ENCODE data around the gene KIF7.
"Not testable (repeated sequence)": the region's sequence is repeated elsewhere in the genome, so short reads cannot be mapped to it uniquely, and the experiment has no call there.

The KIF7 gene

GRCh38 chr15:89623165-89623564, 32.1 kb downstream of the KIF7 start:
- FAIRE-seq, result no peak

DNA sequence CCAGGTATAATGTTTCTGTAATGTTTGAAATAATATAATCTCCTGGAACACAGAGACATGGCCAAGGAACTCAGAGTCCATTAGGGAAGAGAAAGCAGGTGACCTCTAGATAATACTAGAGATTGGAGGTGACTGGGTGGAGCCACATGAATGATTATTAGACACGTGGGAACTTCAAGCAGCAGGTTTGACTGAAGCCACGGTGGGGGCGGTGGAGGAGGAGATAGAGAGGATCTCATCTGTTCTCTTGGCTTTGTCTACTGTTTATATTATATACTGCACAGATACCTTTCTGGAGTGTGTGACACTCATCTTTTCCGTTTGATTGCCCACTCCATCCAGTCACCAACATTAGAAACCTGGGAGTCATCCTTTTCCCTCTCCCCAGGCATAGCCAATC, 33.7 kb downstream of the KIF7 start:
- DNase-seq (ENCODE audit: low spot score), result no peak
- FAIRE-seq, result no peak

More at GRCh38 chr15:89623165-89623564, 32.1 kb downstream of the KIF7 start:
- no peak for DNase-seq (ENCODE audit: low spot score)

DNA sequence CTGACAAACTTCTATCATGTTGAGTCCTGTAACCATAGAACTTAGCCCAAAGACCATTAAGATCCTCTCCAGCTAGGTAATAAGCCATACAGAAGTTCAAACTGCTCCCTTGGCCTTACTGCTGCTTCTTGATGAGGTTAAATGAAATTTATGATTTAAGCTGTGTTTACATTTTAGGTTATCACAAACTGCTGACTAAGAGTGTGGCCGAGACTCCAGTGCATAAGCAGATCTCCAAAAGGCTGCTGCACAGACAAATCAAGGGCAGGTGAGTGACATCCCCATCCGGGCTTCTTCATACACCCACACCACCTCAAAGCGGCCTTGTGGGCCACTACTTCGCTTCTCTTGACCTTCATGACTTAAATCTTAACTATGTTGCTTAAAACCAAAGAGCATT, 39.0 kb downstream of the KIF7 start:
- DNase-seq (ENCODE audit: low spot score), result no peak
- no peak for FAIRE-seq

- DNase-seq (ENCODE audit: low spot score), result no peak
These were observed 40.1 kb downstream of the KIF7 start for GRCh38 chr15:89615135-89615534.

DNA sequence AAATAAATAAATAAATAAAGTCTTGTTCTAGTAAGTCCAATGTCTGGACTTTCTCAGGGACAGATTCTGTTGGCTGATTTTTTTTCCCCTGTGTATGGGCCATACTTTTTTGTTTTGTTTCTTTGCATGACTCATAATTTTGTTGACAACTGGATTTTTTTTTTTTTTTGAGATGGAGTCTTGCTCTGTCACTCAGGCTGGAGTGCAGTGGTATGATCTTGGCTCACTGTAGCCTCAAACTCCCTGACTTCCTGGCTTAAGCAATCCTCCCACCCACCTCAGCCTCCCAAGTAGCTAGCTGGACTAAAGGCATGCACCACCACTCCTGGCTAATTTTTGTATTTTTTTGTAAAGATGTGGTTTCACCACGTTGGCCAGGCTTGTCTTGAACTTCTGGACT, 41.1 kb downstream of the KIF7 start:
- DNase-seq (ENCODE audit: low spot score) (no peak), FAIRE-seq (no peak)

More at GRCh38 chr15:89615135-89615534, 40.1 kb downstream of the KIF7 start:
- FAIRE-seq, result no peak

DNA sequence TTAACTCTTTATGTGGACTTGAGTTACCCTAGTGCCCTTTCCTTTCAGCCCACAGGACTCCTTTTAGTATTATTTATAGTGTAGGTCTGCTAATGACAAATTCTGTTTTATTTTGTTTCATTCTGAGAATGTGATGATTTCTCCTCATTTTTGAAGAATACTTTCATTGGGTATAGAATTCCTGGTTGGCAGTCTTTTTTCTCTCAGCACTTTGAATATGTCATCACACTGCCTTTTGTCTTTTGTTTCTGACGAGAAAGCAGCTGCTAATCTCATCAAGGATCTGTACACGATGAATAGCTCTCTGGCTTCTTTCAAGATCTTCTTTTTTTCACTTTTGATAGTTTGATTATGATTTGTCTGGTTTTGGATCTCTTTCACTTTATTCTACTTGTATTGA, 42.2 kb downstream of the KIF7 start:
- FAIRE-seq, result no peak
- no peak for DNase-seq (ENCODE audit: low spot score)

DNA sequence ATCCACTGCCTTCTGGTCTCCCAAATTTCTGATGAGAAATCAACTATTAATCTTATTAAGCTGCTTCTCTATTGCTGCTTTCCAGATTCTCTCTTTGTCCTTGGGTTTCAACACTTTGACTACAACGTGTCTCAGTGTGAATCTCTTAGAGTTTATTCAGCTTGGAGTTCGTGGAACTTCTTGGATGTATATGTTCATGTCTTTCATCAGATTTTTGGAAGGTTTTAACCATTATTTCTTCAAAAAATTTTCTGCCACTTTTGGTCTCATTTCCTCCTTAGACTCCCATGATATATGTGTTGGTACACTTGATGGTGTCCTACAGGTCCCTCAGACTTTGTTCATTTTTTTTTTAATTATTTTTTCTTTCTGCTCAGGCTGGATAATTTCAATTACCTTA, 44.0 kb downstream of the KIF7 start:
- DNase-seq (ENCODE audit: low spot score), result no peak
- FAIRE-seq, result no peak

DNA sequence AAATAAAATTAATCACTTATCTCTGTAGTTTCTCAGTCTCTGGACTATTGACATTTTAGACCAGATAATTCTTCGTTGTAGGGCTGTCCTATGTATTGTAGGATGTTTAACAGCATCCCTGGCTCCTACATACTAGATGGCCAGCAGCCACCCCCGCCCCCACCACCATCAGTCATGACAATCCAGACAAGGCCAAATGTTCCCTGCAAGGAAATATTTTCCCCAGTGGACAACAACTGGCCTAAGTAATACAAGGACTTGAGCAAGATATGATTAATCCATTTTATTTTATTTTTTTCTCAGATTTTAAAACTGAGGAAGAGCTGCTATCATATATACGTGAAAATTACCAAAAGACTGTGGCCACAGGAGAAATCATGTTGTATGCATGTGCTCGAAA, 56.2 kb downstream of the KIF7 start:
- DNase-seq (ENCODE audit: low spot score) (no peak), FAIRE-seq (no peak)

DNA sequence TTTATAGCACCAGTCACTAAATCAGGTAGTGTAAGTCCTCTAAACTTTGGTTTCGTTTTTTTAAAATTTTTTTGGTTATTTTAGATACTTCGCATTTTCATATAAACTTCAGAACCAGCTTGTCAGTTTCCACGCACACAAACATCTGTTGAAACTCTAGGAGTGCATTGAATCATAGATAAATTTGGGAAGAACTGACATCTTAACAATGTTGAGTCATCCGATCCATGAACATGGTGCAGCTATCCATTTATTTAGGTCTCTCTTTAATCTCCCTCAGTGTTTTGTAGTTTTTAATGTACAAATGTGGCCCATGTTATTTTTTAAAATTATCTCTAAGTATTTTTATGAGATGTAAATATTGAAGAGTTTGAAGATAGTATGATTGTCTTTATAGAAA, 62.2 kb downstream of the KIF7 start:
- DNase-seq (ENCODE audit: low spot score) (no peak), FAIRE-seq (no peak)

DNA sequence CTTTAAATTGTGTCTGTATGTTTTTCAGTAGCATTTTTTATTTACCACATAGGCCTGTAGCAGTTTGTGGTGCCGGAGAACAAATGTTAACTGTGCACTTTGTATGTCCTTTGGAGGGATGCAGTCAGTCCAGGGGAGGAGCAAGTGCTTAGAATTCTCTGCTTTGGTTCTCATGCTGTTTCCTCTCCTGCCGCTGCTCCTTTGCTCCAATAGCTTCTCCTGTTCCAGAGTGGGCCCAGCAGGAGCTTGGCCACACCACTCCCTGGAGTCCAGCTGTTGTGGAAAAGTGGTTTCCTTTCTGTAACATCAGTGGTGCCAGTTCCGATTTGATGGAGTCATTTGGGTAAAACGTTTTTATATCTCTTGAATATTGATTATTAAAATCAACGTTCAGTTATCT, 63.4 kb downstream of the KIF7 start:
- FAIRE-seq (no peak), DNase-seq (ENCODE audit: low spot score) (no peak)

- DNase-seq (ENCODE audit: low spot score) (peak; percentile 20), FAIRE-seq (no peak)
These were observed 67.3 kb downstream of the KIF7 start for GRCh38 chr15:89587955-89588354.

- DNase-seq (ENCODE audit: low spot score), result no peak
- no peak for FAIRE-seq
These were observed 68.6 kb downstream of the KIF7 start for GRCh38 chr15:89586651-89587050.

- DNase-seq (ENCODE audit: low spot score); FAIRE-seq: not testable (repeated sequence)
These were observed 74.5 kb downstream of the KIF7 start for GRCh38 chr15:89580747-89581146.

DNA sequence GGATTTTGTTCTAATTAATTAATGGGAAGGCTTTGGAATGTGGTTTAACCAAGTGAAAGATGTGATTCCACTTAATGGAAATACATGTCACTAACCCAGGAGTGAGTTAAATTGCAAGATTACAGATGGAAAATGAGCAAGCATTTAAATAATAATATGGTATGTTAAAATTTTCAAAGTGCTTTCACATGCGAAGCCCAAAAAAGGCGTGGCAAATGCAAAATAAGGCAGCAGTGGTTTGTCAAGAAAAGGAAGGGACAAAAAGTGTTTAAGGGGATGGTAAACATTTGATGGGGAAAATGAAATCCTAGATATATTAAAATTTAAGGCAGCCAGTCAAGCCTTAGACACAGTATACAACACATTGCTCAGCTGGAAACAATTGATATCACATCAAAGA, 77.1 kb downstream of the KIF7 start:
- DNase-seq (ENCODE audit: low spot score) (no peak), FAIRE-seq (no peak)

All from RCC 7860 (cell line).